OCI-LY1 (cell line): Measurements from ENCODE around the gene GSTT2B.
"Not testable (repeated sequence)": the region's sequence is repeated elsewhere in the genome, so short reads cannot be mapped to it uniquely, and the experiment has no call there.

ENCODE experiments used
- H2AFZ ChIP-seq: fragments of 200-600 bp; sonication (generic), shearing (Covaris generic); 2 replicates; pipeline ENCODE4 v1.6.0; 2014; ENCODE audit warnings: antibody characterized with exemption, mild to moderate bottlenecking, low read length
- H3F3A ChIP-seq: fragments of 200-600 bp; sonication (generic), shearing (Covaris generic); 2 replicates; pipeline ENCODE4 v1.6.0; 2014; ENCODE audit warnings: mild to moderate bottlenecking, antibody characterized with exemption, low read length, moderate library complexity; ENCODE audit not compliant: insufficient read depth
- H3K27ac ChIP-seq: fragments of 200-600 bp; sonication (generic); 2 replicates; pipeline ENCODE4 v1.5.1; 2014; ENCODE audit warnings: low read length, mixed run types, mild to moderate bottlenecking, low read depth; ENCODE audit not compliant: poor library complexity, severe bottlenecking
- H3K27me3 ChIP-seq: fragments of 200-600 bp; sonication (generic); 2 replicates; pipeline ENCODE4 v1.6.0; 2014; ENCODE audit warnings: antibody characterized with exemption, mild to moderate bottlenecking, low read length, moderate library complexity; ENCODE audit not compliant: insufficient read depth
- H3K36me3 ChIP-seq: fragments of 200-600 bp; sonication (generic); 2 replicates; pipeline ENCODE4 v1.6.1; 2014; ENCODE audit warnings: mild to moderate bottlenecking, antibody characterized with exemption, low read length, moderate library complexity, mixed read lengths; ENCODE audit not compliant: insufficient read depth
- H3K4me1 ChIP-seq: fragments of 200-600 bp; sonication (generic); 2 replicates; pipeline ENCODE4 v1.5.1; 2014; ENCODE audit warnings: mild to moderate bottlenecking, low read length, moderate library complexity; ENCODE audit not compliant: insufficient read depth, severe bottlenecking
- H3K4me2 ChIP-seq: fragments of 200-600 bp; sonication (generic), shearing (Covaris generic); 2 replicates; pipeline ENCODE4 v1.6.1; 2014; ENCODE audit warnings: low read length
- H3K4me3 ChIP-seq: fragments of 200-600 bp; sonication (generic); 2 replicates; pipeline ENCODE4 v1.5.1; 2014; ENCODE audit warnings: low read length, low read depth, mild to moderate bottlenecking, mixed read lengths; ENCODE audit not compliant: poor library complexity, severe bottlenecking
- H3K79me2 ChIP-seq: fragments of 200-600 bp; shearing (Covaris generic); 2 replicates; pipeline ENCODE4 v1.6.1; 2016; ENCODE audit warnings: mixed run types, low read length, mixed read lengths; ENCODE audit not compliant: insufficient read depth
- H3K9ac ChIP-seq: fragments of 200-600 bp; sonication (generic), shearing (Covaris generic); 2 replicates; pipeline ENCODE4 v1.6.1; 2014; ENCODE audit warnings: mild to moderate bottlenecking, low read length, mixed read lengths
- H3K9me2 ChIP-seq: fragments of 200-600 bp; sonication (generic), shearing (Covaris generic); 2 replicates; pipeline ENCODE4 v1.6.1; 2014; ENCODE audit warnings: low read depth, mild to moderate bottlenecking, low read length, mixed read lengths
- H3K9me3 ChIP-seq: fragments of 200-600 bp; shearing (Covaris generic); 2 replicates; pipeline ENCODE4 v1.6.1; 2014; ENCODE audit warnings: low read length, mixed read lengths
- H4K20me1 ChIP-seq: fragments of 200-600 bp; sonication (generic), shearing (Covaris generic); 2 replicates; pipeline ENCODE4 v1.6.0; 2016; ENCODE audit warnings: mild to moderate bottlenecking, low read length; ENCODE audit not compliant: insufficient read depth
- CTCF ChIP-seq: fragments of 200-600 bp; sonication (generic), shearing (Covaris generic); IDR thresholded peaks from 2 replicates; pipeline ENCODE4 v1.5.1; 2017; ENCODE audit warnings: mild to moderate bottlenecking, antibody characterized with exemption, low read length, moderate library complexity, mixed read lengths
- EZH2 ChIP-seq: fragments of 200-600 bp; sonication (generic), shearing (Covaris generic); IDR thresholded peaks from 2 replicates; pipeline ENCODE4 v1.8.0; 2017; ENCODE audit warnings: borderline replicate concordance, mixed run types, mild to moderate bottlenecking, antibody characterized with exemption, low read length, moderate library complexity, mixed read lengths

GSTT2B gene

GRCh38 chr22:24001314-24001713 is 40.3 kb upstream of the GSTT2B start:
- Histone ChIP-seq H2AFZ (no peak overlapping the region), H4K20me1 (no peaks in the 10 kb centered on the region), H3K36me3 (no peaks in the 10 kb centered on the region), H3K27ac (no peak overlapping the region), H3K9me3 (no peaks in the 10 kb centered on the region), H3K4me3 (no peak overlapping the region), H3K9me2 (no peaks in the 10 kb centered on the region), H3F3A (no peaks in the 10 kb centered on the region), H3K4me1 (no peaks in the 10 kb centered on the region), H3K27me3 (no peaks in the 10 kb centered on the region; the same call in 1 of the 2 replicates), H3K4me2 (no peak overlapping the region), H3K9ac (no peak overlapping the region), H3K79me2 (no peaks in the 10 kb centered on the region)
- TF ChIP-seq CTCF (no peak), EZH2 (no peak)

DNA sequence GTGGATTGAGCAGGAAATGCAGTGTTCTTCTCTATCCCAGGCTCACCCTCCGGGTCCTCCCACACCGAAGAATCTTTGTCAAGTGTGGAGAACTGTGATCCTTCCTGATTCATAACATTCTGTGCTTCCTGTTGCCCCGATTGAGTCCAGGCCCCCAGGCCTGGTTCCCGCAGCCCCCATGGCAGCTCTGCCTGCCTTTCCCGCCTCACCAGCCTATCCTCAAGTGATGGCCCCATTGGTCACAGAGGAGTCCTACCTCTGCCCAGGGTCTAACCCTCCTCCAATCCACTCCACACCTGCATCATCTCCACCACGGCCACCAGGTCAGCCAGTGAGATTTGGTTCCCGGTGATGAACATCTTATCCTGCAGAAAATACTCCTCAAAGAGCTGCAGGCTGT is 38.8 kb upstream of the GSTT2B start:
- not testable (repeated sequence) for H3K4me3 ChIP-seq, H3F3A ChIP-seq, H3K27ac ChIP-seq, H3K9me3 ChIP-seq, H4K20me1 ChIP-seq, H3K4me1 ChIP-seq, H3K27me3 ChIP-seq, H3K9me2 ChIP-seq, H3K4me2 ChIP-seq, H2AFZ ChIP-seq, H3K79me2 ChIP-seq, H3K9ac ChIP-seq, H3K36me3 ChIP-seq

- H3K27me3 ChIP-seq: no peaks in the 10 kb centered on the region; the same call in 1 of the 2 replicates
- no peaks in the 10 kb centered on the region for H3F3A ChIP-seq
- H3K36me3 ChIP-seq: no peaks in the 10 kb centered on the region
- H2AFZ ChIP-seq: no peak overlapping the region
- no peak overlapping the region for H3K9ac ChIP-seq
- no peaks in the 10 kb centered on the region for H3K79me2 ChIP-seq
- H3K4me2 ChIP-seq: no peak overlapping the region
- H3K9me2 ChIP-seq: no peaks in the 10 kb centered on the region
- no peaks in the 10 kb centered on the region for H3K9me3 ChIP-seq
- no peaks in the 10 kb centered on the region for H4K20me1 ChIP-seq
- H3K4me1 ChIP-seq: no peaks in the 10 kb centered on the region
- H3K4me3 ChIP-seq: no peak overlapping the region
- TF ChIP-seq CTCF (no peak), EZH2 (no peak)
- no peak overlapping the region for H3K27ac ChIP-seq
Observed at GRCh38 chr22:23997092-23997491, 36.1 kb upstream of the GSTT2B start.

DNA sequence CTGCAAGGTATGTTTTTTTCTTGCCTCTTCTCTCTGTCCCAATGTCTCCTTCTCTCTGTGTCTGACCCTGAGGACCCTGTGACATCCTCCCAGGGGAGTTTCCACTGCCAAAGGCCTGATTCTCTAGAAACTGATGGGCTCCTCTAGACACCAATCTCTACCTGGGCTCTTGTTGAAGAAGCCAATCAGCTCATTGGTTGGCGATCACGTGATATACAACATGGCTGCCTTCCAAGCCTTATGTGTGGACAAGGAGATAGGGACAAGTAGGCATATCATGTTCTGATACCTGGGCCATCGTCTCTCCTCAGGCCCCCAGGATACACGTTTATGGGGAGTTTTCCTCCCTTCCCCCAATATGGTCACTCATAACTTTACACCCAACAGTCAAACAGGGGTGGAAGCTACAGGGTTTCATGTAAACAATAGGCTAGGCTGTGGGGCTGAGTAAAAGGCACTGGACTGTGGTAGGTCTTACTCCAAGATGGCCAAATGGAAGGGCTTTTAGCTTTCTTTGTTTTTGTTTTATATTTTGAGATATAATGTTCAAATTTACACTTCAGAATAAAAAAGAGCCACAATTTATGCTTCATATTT is 32.7 kb upstream of the GSTT2B start:
- H4K20me1 ChIP-seq, H3F3A ChIP-seq, H3K79me2 ChIP-seq, H3K27me3 ChIP-seq, H3K9me2 ChIP-seq, H3K4me2 ChIP-seq, H3K9me3 ChIP-seq, H3K4me3 ChIP-seq, H2AFZ ChIP-seq, H3K36me3 ChIP-seq, H3K9ac ChIP-seq, H3K27ac ChIP-seq, H3K4me1 ChIP-seq: not testable (repeated sequence)

- not testable (repeated sequence) for H3K36me3 ChIP-seq, H4K20me1 ChIP-seq, H3K9ac ChIP-seq, H3K27me3 ChIP-seq, H3K9me3 ChIP-seq, H3K27ac ChIP-seq, H2AFZ ChIP-seq, H3K4me1 ChIP-seq, H3F3A ChIP-seq, H3K4me2 ChIP-seq, H3K4me3 ChIP-seq, H3K79me2 ChIP-seq, H3K9me2 ChIP-seq
Observed at GRCh38 chr22:23993080-23993479, 32.1 kb upstream of the GSTT2B start.

DNA sequence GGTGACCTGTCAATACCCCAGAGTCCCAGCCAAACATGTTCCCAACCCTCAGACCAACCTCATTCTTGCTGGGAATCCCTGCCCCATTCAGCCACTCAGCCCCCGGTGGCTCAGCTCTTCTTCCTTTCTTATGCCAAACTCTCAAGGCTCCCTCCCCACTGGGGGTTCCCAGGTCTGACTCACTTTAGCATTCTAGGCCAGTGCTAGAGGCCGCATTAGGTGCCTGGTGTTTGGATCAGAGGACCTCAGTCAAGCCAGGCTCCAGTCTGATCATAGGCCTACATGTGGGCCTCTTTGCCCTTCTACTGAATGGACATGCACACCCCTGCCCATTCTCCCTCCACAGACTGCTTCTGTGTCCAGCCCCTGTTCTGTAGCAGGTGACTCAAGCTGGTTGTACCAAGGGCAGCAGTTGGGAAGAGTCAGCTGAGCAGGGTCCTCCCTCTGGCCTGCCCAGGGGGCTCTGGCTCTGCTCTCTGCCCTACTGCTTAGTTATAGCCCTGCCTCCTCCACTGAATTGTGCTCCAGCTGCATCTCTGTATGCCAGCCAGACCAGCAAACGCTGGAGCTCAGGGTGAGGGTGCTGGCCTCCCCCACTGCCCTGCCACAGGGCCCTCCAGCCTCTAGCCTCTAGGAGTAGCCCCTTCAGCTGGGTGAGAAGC is 28.7 kb upstream of the GSTT2B start:
- H3K9me3 ChIP-seq, H4K20me1 ChIP-seq, H2AFZ ChIP-seq, H3K4me2 ChIP-seq, H3K4me3 ChIP-seq, H3K4me1 ChIP-seq, H3K79me2 ChIP-seq, H3K27ac ChIP-seq, H3K36me3 ChIP-seq, H3K9ac ChIP-seq, H3K9me2 ChIP-seq, H3K27me3 ChIP-seq, H3F3A ChIP-seq: not testable (repeated sequence)
